VCaP (cell line): Measurements from ENCODE around the gene CSRNP3.

Experiments
- H3K27ac ChIP-seq: fragments of 450-650 bp; 2 replicates; pipeline ENCODE4 v1.5.1; 2017
- CTCF ChIP-seq: fragments of 450-650 bp; conservative IDR thresholded peaks from 2 replicates; pipeline ENCODE4 v1.5.1; 2017; ENCODE audit warnings: mild to moderate bottlenecking, moderate library complexity

Gene CSRNP3

GRCh38 chr2:165469417-165469816, at the start of gene CSRNP3:
TSS of gene CSRNP3 (plus strand) at chr2:165469698. CDS start at chr2:165595066, 125,368 bp downstream.
- no peak for TF ChIP-seq CTCF
- H3K27ac ChIP-seq: peak within 1 kb of the TSS; percentile 88

- no peak for TF ChIP-seq CTCF
- no peak overlapping the region for H3K27ac ChIP-seq
Observed at GRCh38 chr2:165420231-165420630, 49.3 kb upstream of the CSRNP3 start.

- H3K27ac ChIP-seq: no peak overlapping the region
- TF ChIP-seq CTCF: no peak
Observed at GRCh38 chr2:165423081-165423480, 46.4 kb upstream of the CSRNP3 start.

GRCh38 chr2:165425556-165425955, 43.9 kb upstream of the CSRNP3 start:
- no peak overlapping the region for H3K27ac ChIP-seq
- no peak for TF ChIP-seq CTCF

GRCh38 chr2:165427686-165428085, 41.8 kb upstream of the CSRNP3 start:
- H3K27ac ChIP-seq: no peak overlapping the region
- TF ChIP-seq CTCF: no peak

- no peak overlapping the region for H3K27ac ChIP-seq
Observed at GRCh38 chr2:165428926-165429325, 40.6 kb upstream of the CSRNP3 start.

GRCh38 chr2:165431014-165431413, 38.5 kb upstream of the CSRNP3 start:
- no peak overlapping the region for H3K27ac ChIP-seq
- TF ChIP-seq CTCF: no peak

More at GRCh38 chr2:165428926-165429325, 40.6 kb upstream of the CSRNP3 start:
- no peak for TF ChIP-seq CTCF
